T-helper 1 cell (primary cell): ENCODE results near the gene ZHX3.

ENCODE experiments used
- DNase-seq, 5 donors: peaks; one replicate each; pipeline ENCODE4 v3.0.0-alpha.2; 2012 to 2020

ZHX3 gene

DNA sequence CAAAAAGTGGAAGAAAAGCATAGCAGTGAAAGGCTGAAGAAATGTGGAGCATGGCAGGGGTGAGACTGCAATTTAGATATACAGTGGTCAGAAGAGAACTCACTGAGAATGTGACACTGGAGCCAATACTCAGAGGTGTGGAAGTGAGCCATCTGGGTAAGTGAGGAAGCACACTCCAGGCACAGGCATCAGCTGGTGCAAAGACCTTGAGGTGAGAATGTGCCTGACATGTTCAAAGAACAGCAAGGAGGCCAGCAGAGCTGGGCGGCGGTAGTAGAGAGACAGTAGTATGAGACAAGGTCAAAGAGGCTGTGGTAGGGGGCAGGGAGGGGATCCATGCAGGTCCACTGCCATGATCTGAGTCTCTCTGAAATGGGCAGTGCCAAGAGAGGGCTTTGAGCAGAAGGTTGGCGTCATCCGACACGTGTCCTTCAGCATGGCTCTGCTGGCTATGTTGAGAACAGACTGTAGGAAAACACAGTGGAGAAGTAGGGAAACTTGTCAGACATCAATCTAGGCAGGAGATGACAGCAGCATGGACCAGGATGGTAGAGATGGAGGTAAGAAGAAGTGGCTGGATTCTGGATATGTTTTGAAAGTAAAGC lies 95.8 kb downstream of the ZHX3 start:
- no peak for DNase-seq

- no peak for DNase-seq
Measured at GRCh38 chr20:41219824-41220223, 97.7 kb downstream of the ZHX3 start.

GRCh38 chr20:41218466-41218865 lies 99.1 kb downstream of the ZHX3 start:
- no peak for DNase-seq

DNA sequence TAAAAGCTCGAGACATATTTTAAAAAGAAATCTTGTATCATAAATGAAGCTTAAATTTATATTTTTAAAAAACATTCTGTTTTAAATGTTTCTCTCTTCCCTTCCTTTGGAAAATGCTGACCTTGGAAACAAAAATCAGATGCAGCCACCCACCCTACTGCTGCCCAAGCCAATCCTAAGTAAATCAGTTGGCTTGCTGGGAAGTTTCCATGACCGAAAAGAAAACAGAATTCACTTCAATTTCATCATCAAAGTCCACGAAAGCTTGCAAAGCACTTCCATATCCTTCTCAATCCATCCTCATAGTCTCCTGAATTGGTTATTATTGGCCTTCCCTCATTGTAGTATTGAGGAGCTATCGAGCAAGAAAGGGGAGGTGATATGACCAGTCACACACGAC lies 100.1 kb downstream of the ZHX3 start:
- no peak for DNase-seq

GRCh38 chr20:41214666-41215065 lies 102.9 kb downstream of the ZHX3 start:
- no peak for DNase-seq

GRCh38 chr20:41214202-41214601 lies 103.3 kb downstream of the ZHX3 start:
- DNase-seq, result no peak

- no peak for DNase-seq
Measured at GRCh38 chr20:41213150-41213820, 104.2 kb downstream of the ZHX3 start.

DNA sequence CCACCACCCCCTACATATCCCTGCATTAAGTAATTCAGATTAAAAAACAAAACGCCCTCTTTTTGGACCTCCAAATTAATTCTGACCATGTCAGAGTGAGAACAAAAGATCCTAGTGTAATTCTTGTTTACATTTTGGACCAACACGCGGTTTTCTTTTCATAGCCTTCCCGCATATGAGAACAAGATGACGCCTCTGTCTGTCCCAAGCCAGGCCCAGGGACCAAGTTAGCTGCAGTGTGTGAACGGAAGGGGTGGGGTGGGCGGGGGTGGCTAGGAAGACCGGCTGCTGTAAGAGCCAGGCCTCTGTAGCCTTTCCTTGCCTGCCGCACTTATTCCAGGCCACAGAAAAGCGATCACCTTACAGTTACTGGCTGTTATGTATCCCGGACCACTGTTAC lies 112.2 kb downstream of the ZHX3 start:
- DNase-seq, result no peak

GRCh38 chr20:41204304-41205265 lies 112.9 kb downstream of the ZHX3 start:
- no peak for DNase-seq

DNA sequence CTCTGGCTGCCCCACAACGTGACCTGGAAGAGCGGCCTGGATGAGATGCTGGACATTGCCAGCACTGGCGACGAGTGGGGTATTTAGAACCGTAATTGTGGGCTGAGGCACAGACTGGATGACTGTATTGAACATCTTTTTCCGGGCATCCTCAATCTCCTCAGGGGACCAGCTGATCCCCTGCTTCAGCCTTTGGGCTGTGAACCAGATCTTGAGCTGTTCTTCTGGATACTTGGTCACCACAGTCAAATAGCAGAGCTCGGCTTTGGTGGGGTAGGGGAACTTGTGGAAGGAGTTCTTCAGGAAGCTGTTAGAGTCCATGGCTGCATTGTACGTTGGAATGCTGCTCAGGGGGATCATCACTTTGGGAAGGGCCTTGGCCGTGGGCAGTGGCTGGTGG lies 113.9 kb downstream of the ZHX3 start:
- DNase-seq, result no peak

DNA sequence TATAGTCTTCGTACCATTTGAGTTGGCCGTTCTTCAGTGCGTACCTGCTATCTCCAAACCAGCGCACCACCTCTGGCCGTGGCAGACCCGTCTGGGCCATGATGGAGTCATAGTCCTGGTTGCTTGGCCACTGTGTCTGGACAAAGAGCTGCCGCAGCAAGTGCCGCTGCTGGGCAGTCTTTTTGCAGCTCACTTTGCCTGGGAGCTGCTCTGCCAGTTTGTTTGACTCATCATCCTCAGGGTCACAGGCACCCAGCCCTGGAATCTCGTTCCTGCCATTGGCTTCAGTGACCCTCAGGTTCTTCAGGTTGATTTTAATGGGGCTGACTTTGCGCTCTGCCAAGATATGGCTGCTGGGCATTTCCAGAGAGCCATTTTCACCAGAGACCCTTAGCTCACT lies 115.1 kb downstream of the ZHX3 start:
- DNase-seq, result no peak

GRCh38 chr20:41201760-41202159 lies 115.8 kb downstream of the ZHX3 start:
- no peak for DNase-seq

GRCh38 chr20:41200446-41201202 lies 116.9 kb downstream of the ZHX3 start:
- DNase-seq, result no peak

GRCh38 chr20:41198443-41198842 lies 119.1 kb downstream of the ZHX3 start:
- no peak for DNase-seq

- DNase-seq, result no peak
Measured at GRCh38 chr20:41196653-41197225, 120.8 kb downstream of the ZHX3 start.

DNA sequence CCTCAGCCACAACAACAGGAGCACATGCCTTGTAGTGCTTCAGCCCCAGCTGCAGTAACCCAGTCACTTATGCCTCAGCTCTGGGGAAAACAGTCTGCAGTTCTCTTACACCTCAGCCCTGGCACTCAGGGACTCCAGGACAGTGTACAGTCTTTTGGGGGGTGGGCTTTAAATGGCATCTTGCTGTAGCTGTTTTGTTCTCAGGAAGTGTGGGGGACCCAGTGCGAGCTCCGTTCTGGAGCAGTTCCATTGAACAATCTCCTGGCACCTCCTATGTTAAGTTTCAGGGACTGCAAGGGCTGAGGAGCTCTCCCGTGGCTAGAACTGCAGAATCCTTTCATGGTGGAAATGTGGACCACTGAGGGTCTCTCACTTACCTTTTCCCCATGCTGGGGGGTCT lies 125.0 kb downstream of the ZHX3 start:
- no peak for DNase-seq

- DNase-seq, result no peak
Measured at GRCh38 chr20:41191562-41192500, 125.7 kb downstream of the ZHX3 start.

GRCh38 chr20:41187668-41188067 lies 129.9 kb downstream of the ZHX3 start:
- no peak for DNase-seq

- no peak for DNase-seq
Measured at GRCh38 chr20:41185013-41185757, 132.3 kb downstream of the ZHX3 start.

DNA sequence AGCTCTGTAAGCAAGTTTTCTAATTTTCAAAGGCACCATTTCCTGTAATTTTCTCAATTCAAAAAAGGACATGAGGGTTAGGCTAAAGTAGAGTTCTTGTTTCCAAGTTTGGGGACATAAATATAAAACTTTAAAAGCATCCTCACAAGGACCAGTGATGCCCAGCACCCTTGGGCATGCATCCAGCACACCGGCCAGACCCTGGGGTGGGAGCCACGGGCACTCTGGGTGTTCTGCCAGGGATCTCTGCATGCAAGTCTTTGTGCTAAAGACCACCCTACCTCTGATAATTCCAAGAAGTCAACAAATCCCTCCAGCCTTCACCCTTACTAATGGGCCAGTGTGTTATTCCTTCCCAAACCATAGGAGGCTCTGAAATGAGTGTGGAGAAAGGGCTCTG lies 133.7 kb downstream of the ZHX3 start:
- no peak for DNase-seq

- no peak for DNase-seq
Measured at GRCh38 chr20:41183391-41183790, 134.1 kb downstream of the ZHX3 start.
